K562 (cell line): ENCODE measurements around the gene RNF19B. TPM values are rescaled to one million over a fixed set of nuclear protein-coding genes. Genes with fewer than 3 reads are reported as not detected.
A peak's percentile ranks its signal among the peaks of the same experiment; 100 is the strongest.

Source experiments
- AFF4 ChIP-seq: sonication (generic); formaldehyde crosslinking; IDR thresholded peaks from 2 replicates; pipeline ENCODE4 v1.8.0; 2023; ENCODE audit warnings: mild to moderate bottlenecking, missing genetic modification reagents
- BHLHE40 ChIP-seq: IDR thresholded peaks from 2 replicates; pipeline ENCODE4 v1.6.1; 2011; ENCODE audit warnings: low read length, improper control_type of control experiment
- CCNT2 ChIP-seq: IDR thresholded peaks from 2 replicates; pipeline ENCODE4 v1.6.1; 2011; ENCODE audit warnings: borderline replicate concordance, low read depth, mild to moderate bottlenecking, moderate library complexity, mixed read lengths, low read length; ENCODE audit not compliant: insufficient read length; ENCODE audit errors: extremely low read depth
- CREB3L1 ChIP-seq: fragments of 450-650 bp; IDR thresholded peaks from 2 replicates; pipeline ENCODE4 v1.6.1; 2014; ENCODE audit warnings: low read depth, mild to moderate bottlenecking, moderate library complexity, borderline replicate concordance
- EP400 ChIP-seq: fragments of 450-650 bp; IDR thresholded peaks from 2 replicates; pipeline ENCODE4 v1.6.1; 2017; ENCODE audit warnings: antibody characterized with exemption, mild to moderate bottlenecking, moderate library complexity
- GATAD2B ChIP-seq: fragments of 450-650 bp; IDR thresholded peaks from 2 replicates; pipeline ENCODE4 v1.6.1; 2017; ENCODE audit warnings: mild to moderate bottlenecking, borderline replicate concordance
- KLF1 ChIP-seq: fragments of 450-650 bp; IDR thresholded peaks from 2 replicates; pipeline ENCODE4 v1.6.1; 2016; ENCODE audit warnings: missing genetic modification characterization, missing compliant biosample characterization
- NR4A1 ChIP-seq, 2 experiments: fragments of 250-450 bp in 1 of 2; fragments of 450-650 bp in 1 of 2; sonication (Bioruptor Pico) in 1 of 2; IDR thresholded peaks; 2 replicates each; pipeline versions ENCODE4 v1.4.0 to v1.6.1; 2016 to 2020; ENCODE audit warnings: mild to moderate bottlenecking in 2 of 2, missing compliant biosample characterization in 1 of 2, missing genetic modification characterization in 1 of 2, moderate library complexity in 1 of 2
- PATZ1 ChIP-seq: fragments of 250-450 bp; sonication (Bioruptor Pico); IDR thresholded peaks from 2 replicates; pipeline ENCODE4 v1.5.0; 2020; ENCODE audit warnings: mild to moderate bottlenecking, borderline replicate concordance
- POLR2AphosphoS2 ChIP-seq: IDR thresholded peaks from 2 replicates; pipeline ENCODE4 v1.6.1; 2012; ENCODE audit warnings: low read length, improper control_type of control experiment
- RBM15 ChIP-seq: fragments of 200-400 bp; formaldehyde crosslinking; IDR thresholded peaks from 2 replicates; pipeline ENCODE4 v1.6.1; 2018; ENCODE audit warnings: mild to moderate bottlenecking, low read length, moderate library complexity; ENCODE audit not compliant: insufficient read depth
- RNF2 ChIP-seq: sonication (generic); IDR thresholded peaks from 2 replicates; pipeline ENCODE4 v1.6.1; 2016
- SMC3 ChIP-seq: conservative IDR thresholded peaks from 2 replicates; pipeline ENCODE4 v1.6.1; 2011; ENCODE audit warnings: low read depth, low read length, improper control_type of control experiment; ENCODE audit not compliant: insufficient read depth
- ZFPM2 ChIP-seq: fragments of 250-450 bp; sonication (Bioruptor Pico); IDR thresholded peaks from 2 replicates; pipeline ENCODE4 v1.5.1; 2022; ENCODE audit warnings: mild to moderate bottlenecking
- ZNF134 ChIP-seq: fragments of 250-450 bp; sonication (Bioruptor Pico); conservative IDR thresholded peaks from 2 replicates; pipeline ENCODE4 v1.4.0; 2020
- ZNF24 ChIP-seq: fragments of 450-650 bp; IDR thresholded peaks from 2 replicates; pipeline ENCODE4 v1.6.1; 2016
- ZNF398 ChIP-seq: fragments of 250-450 bp; sonication (Bioruptor Pico); IDR thresholded peaks from 2 replicates; pipeline ENCODE4 v1.8.0; 2021; ENCODE audit warnings: moderate library complexity, mild to moderate bottlenecking, inconsistent platforms
- polyA plus RNA-seq, 8 experiments: library from polyadenylated mRNA; depleted of rRNA in 4 of 8; stranded (reverse) in 5 of 8; unstranded in 3 of 8; fragments of >200 nt; fragmentation: Nextera tagmentation in 2 of 8; fragmentation: Illumina TruSeq in 1 of 8; extraction: Ambion mirVana in 2 of 8; extraction: Trizol in 1 of 8; gene quantifications; 2 replicates each; pipeline versions ENCODE4 v1.2.1 to v1.2.3, GENCODE V29; 2011 to 2014; ENCODE audit warnings: inconsistent platforms in 1 of 8, missing spikeins in 1 of 8
- total RNA-seq, 7 experiments: library from RNA; depleted of rRNA in 6 of 7; stranded (reverse); fragments of >200 nt in 6 of 7; fragmentation: Illumina TruSeq in 2 of 7; extraction: Trizol in 2 of 7; gene quantifications; 2 replicates each; pipeline versions ENCODE4 v1.2.1 to v1.2.3, GENCODE V29; 2011 to 2021; ENCODE audit warnings: low replicate concordance in 1 of 7

Gene RNF19B
- total and polyA plus RNA-seq, 9 of the 15 experiments (the other 6 are each of a cell fraction or from before 2014, with no cell fraction given), result 2.6 to 14.9 (median 10.1) TPM

- TF ChIP-seq PATZ1 (no peak), GATAD2B (no peak), NR4A1 (CRISPR knock-in tag; IDR thresholded peaks at IDR 0.05) (no peak), NR4A1 (tag; IDR thresholded peaks at IDR 0.05) (0 out of 2 replicates have a peak, but pooled peaks have one; percentile 60), ZNF398 (no peak), ZNF134 (CRISPR knock-in tag) (no peak), BHLHE40 (peak; percentile 39), ZFPM2 (no peak), ZNF24 (0 out of 2 replicates have a peak, but pooled peaks have one; percentile 27), RBM15 (no peak), POLR2AphosphoS2 (no peak), SMC3 (peak; percentile 27; the same call in 1 of the 2 replicates), EP400 (no peak), RNF2 (no peak), CCNT2 (peak; percentile 51), CREB3L1 (peak; percentile 33; the same call in 1 of the 2 replicates), KLF1 (tag) (peak; percentile 67; the same call in 1 of the 2 replicates), AFF4 (CRISPR knock-in tag) (0 out of 2 replicates have a peak, but pooled peaks have one; percentile 32)
These were observed 72.0 kb downstream of the RNF19B start (continued) for GRCh38 chr1:32892368-32893197.
